NCI-H187 treated with DMSO at 0.1 percent for 48 hours (cell line): ENCODE measurements around the gene GALK1.
"Not testable (repeated sequence)": the region's sequence is repeated elsewhere in the genome, so short reads cannot be mapped to it uniquely, and the experiment has no call there.

Experiments
- DNase-seq: peaks from one replicate; lab custom pipeline; 2025; lab: John Stamatoyannopoulos, UW

The GALK1 gene

GRCh38 chr17:75764711-75765421 lies at the start of gene GALK1:
GALK1 (minus strand) TSS chr17:75765192; CDS start chr17:75765136, 56 bp downstream.
- DNase-seq, result no peak

GRCh38 chr17:75814021-75814395 lies 49.0 kb upstream of the GALK1 start:
- DNase-seq, result no peak

- DNase-seq, result no peak
Observed at GRCh38 chr17:75813081-75814020, 48.4 kb upstream of the GALK1 start.

- DNase-seq, result no peak
Observed at GRCh38 chr17:75812096-75813013, 47.4 kb upstream of the GALK1 start.

- no peak for DNase-seq
Observed at GRCh38 chr17:75811174-75811573, 46.2 kb upstream of the GALK1 start.

- not testable (repeated sequence) for DNase-seq
Observed at GRCh38 chr17:75810756-75811155, 45.8 kb upstream of the GALK1 start.

- DNase-seq, result no peak
Observed at GRCh38 chr17:75810216-75810615, 45.2 kb upstream of the GALK1 start.

GRCh38 chr17:75809631-75810111 lies 44.7 kb upstream of the GALK1 start:
- no peak for DNase-seq

- no peak for DNase-seq
Observed at GRCh38 chr17:75808905-75809621, 44.1 kb upstream of the GALK1 start.

GRCh38 chr17:75808549-75808904 lies 43.5 kb upstream of the GALK1 start:
- no peak for DNase-seq

- DNase-seq, result no peak
Observed at GRCh38 chr17:75807861-75808260, 42.9 kb upstream of the GALK1 start.

- no peak for DNase-seq
Observed at GRCh38 chr17:75806822-75807500, 42.0 kb upstream of the GALK1 start.

- DNase-seq, result no peak
Observed at GRCh38 chr17:75803883-75804282, 38.9 kb upstream of the GALK1 start.

GRCh38 chr17:75799402-75799801 lies 34.4 kb upstream of the GALK1 start:
- DNase-seq, result no peak

GRCh38 chr17:75795820-75796607 lies 31.0 kb upstream of the GALK1 start:
- DNase-seq, result no peak

GRCh38 chr17:75793460-75793859 lies 28.5 kb upstream of the GALK1 start:
- no peak for DNase-seq

GRCh38 chr17:75791254-75791653 lies 26.3 kb upstream of the GALK1 start:
- DNase-seq, result no peak

- DNase-seq, result no peak
Observed at GRCh38 chr17:75785016-75785890, 20.3 kb upstream of the GALK1 start.

- DNase-seq, result peak; percentile 95
Observed at GRCh38 chr17:75784473-75785015, 19.6 kb upstream of the GALK1 start, which contains the start of gene UNK. UNK (plus strand) TSS chr17:75784806; CDS start chr17:75784881, 75 bp downstream.
